GM21786 (cell line): ENCODE results near the gene UQCC2.

Experiments
- ATAC-seq: cut with Tn5 transposase; IDR thresholded peaks from one replicate; pipeline ENCODE4 v1.9.1; 2021; ENCODE audit not compliant: unreplicated experiment

Gene UQCC2

GRCh38 chr6:33725891-33726673, 14.6 kb upstream of the UQCC2 start:
- no peak for ATAC-seq

GRCh38 chr6:33725222-33725621, 13.7 kb upstream of the UQCC2 start:
- ATAC-seq = no peak

- no peak for ATAC-seq
Observed at GRCh38 chr6:33724102-33725023, 12.9 kb upstream of the UQCC2 start.

- no peak for ATAC-seq
Observed at GRCh38 chr6:33723371-33724085, 12.0 kb upstream of the UQCC2 start.

- ATAC-seq = no peak
Observed at GRCh38 chr6:33722103-33722623, 10.7 kb upstream of the UQCC2 start.

GRCh38 chr6:33721508-33721907, 10.0 kb upstream of the UQCC2 start:
- ATAC-seq = no peak

GRCh38 chr6:33720998-33721397, 9.5 kb upstream of the UQCC2 start:
- no peak for ATAC-seq

GRCh38 chr6:33719326-33719987, 8.0 kb upstream of the UQCC2 start:
- no peak for ATAC-seq

- ATAC-seq = no peak
Observed at GRCh38 chr6:33718713-33719112, 7.2 kb upstream of the UQCC2 start.

- no peak for ATAC-seq
Observed at GRCh38 chr6:33717934-33718455, 6.5 kb upstream of the UQCC2 start.

GRCh38 chr6:33716890-33717632, 5.6 kb upstream of the UQCC2 start:
- ATAC-seq = no peak

- ATAC-seq = no peak
Observed at GRCh38 chr6:33716379-33716778, 4.9 kb upstream of the UQCC2 start.

- ATAC-seq = no peak
Observed at GRCh38 chr6:33714385-33715040, 3.0 kb upstream of the UQCC2 start.

- no peak for ATAC-seq
Observed at GRCh38 chr6:33713786-33714185, 2.3 kb upstream of the UQCC2 start.

GRCh38 chr6:33712914-33713313, 1.4 kb upstream of the UQCC2 start:
- ATAC-seq = no peak

- no peak for ATAC-seq
Observed at GRCh38 chr6:33710296-33711121, 991 bp downstream of the UQCC2 start.

- ATAC-seq = no peak
Observed at GRCh38 chr6:33709605-33710295, 1.8 kb downstream of the UQCC2 start.
